IPS-NIHi7 (cell line): ENCODE measurements around the gene PSMB7.
A peak's percentile ranks its signal among the peaks of the same experiment; 100 is the strongest.

ENCODE experiments used
- DNase-seq: peaks from one replicate; pipeline ENCODE4 v3.0.0; 2012; ENCODE audit warnings: mixed read lengths; ENCODE audit errors: extremely low spot score

PSMB7 gene

GRCh38 chr9:124415102-124415851 lies at the start of gene PSMB7:
Gene PSMB7 (minus strand): TSS chr9:124415442. CDS start chr9:124415425, 17 bp downstream.
- peak; percentile 97 for DNase-seq

GRCh38 chr9:124462739-124463138 lies 47.5 kb upstream of the PSMB7 start:
- no peak for DNase-seq

- no peak for DNase-seq
Observed at GRCh38 chr9:124458441-124458840, 43.2 kb upstream of the PSMB7 start.

GRCh38 chr9:124457887-124458431 lies 42.7 kb upstream of the PSMB7 start:
- no peak for DNase-seq

GRCh38 chr9:124457079-124457886 lies 42.0 kb upstream of the PSMB7 start:
- DNase-seq: no peak

- DNase-seq: no peak
Observed at GRCh38 chr9:124456341-124457078, 41.3 kb upstream of the PSMB7 start.

GRCh38 chr9:124455820-124456219 lies 40.6 kb upstream of the PSMB7 start:
- DNase-seq: no peak

- DNase-seq: no peak
Observed at GRCh38 chr9:124454791-124455443, 39.7 kb upstream of the PSMB7 start.

GRCh38 chr9:124454296-124454695 lies 39.1 kb upstream of the PSMB7 start:
- no peak for DNase-seq

GRCh38 chr9:124453586-124454191 lies 38.4 kb upstream of the PSMB7 start:
- peak; percentile 83 for DNase-seq

GRCh38 chr9:124452841-124453585 lies 37.8 kb upstream of the PSMB7 start:
- no peak for DNase-seq

- no peak for DNase-seq
Observed at GRCh38 chr9:124452326-124452725, 37.1 kb upstream of the PSMB7 start.

GRCh38 chr9:124450931-124451661 lies 35.9 kb upstream of the PSMB7 start:
- DNase-seq: no peak

GRCh38 chr9:124450241-124450924 lies 35.1 kb upstream of the PSMB7 start, which contains the start of gene ADGRD2:
Gene ADGRD2 (plus strand): TSS chr9:124450451. CDS start chr9:124451667, 1,216 bp downstream.
- peak; percentile 97 for DNase-seq

GRCh38 chr9:124449381-124450151 lies 34.3 kb upstream of the PSMB7 start:
- DNase-seq: no peak

GRCh38 chr9:124448019-124448418 lies 32.8 kb upstream of the PSMB7 start:
- DNase-seq: no peak

GRCh38 chr9:124447297-124447661 lies 32.0 kb upstream of the PSMB7 start:
- DNase-seq: no peak

- no peak for DNase-seq
Observed at GRCh38 chr9:124444166-124444565, 28.9 kb upstream of the PSMB7 start.
